ENCODE measurements around the gene NPB.

The NPB gene

DNA sequence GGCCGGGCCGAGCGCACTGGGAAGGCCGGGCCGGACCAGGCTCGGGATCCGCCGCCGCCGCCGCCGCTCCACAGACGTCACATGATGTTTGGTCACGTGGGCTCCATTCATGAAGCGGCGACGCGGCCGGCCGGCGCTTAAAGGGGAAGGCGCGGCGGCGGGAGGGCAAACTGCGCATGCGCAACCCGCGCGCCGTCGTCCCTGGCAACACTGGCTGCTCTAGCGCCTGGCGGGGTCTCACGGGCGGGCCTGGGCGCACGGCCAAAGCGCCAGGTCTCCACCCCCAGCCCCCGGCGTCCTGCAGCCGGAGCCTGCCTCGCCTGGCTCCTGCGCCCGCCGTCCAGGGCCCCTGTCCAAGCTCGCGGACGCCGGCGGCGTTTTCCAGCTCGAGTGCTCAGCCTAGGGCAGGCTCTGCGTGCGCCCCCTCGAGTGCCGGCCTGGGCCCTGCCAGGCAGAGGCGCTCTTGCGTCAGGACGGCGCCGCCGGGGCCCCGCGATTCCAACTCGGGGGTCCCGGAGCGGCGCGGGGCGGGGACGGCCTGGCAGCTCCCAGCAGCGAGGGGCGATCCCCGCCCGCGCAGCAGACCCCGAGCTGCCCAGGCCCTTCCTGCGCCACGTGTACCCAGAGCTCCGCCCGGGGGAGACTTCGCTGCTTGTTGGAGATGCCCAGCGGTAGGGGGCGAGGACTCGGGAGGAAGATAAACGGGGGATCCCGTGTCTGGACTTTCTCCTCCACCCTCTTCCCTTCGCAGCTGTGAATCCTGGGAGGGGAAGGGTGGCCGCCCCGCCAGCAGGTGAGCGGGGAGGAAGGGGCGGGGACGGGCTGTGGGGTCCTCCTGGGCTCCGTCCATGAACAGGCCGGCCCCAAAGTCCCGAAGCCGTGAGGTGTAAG is 25.9 kb downstream of the NPB start, which contains the start of gene MAFG:
MAFG (minus strand) TSS at position 83 of the 891 bp plus-strand sequence. CDS start 4,550 bp downstream, outside the sequence.
- peak; percentile 87 for DNase-seq

DNA sequence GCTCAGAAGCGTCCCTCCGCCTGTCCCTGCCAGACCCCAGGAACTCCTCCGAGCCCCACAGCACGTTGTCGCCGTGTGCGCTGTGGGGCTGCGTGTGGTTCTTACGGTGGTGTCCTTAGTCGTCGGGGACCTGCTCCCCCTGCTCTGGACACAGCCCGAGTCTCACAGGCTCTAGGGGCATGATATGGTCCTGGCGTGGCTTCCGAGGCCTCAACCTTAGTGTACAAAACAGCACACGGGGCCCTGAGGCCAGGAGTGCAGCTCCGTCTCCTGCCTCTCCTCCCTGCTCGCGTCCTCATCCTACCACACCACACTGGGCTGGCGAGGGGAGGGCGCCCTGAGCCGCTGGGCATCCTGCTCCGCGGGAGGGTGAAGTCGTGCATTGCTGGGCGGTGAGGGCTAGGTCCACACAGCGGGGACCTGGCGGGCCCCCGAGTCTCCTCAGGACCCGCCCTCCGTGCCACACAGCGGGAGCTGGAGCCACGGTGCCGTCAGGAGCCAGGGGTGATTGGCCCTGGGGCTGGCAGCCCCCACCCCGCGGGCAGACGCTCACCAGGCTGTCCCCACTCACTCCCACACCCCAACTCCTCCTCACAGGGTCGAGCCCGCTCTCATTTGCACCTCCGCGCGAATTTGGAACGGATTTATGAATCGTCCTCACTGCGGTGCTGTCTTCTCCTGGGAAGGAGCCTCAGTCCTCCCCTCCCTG is 26.7 kb downstream of the NPB start:
- DNase-seq: no peak

DNA sequence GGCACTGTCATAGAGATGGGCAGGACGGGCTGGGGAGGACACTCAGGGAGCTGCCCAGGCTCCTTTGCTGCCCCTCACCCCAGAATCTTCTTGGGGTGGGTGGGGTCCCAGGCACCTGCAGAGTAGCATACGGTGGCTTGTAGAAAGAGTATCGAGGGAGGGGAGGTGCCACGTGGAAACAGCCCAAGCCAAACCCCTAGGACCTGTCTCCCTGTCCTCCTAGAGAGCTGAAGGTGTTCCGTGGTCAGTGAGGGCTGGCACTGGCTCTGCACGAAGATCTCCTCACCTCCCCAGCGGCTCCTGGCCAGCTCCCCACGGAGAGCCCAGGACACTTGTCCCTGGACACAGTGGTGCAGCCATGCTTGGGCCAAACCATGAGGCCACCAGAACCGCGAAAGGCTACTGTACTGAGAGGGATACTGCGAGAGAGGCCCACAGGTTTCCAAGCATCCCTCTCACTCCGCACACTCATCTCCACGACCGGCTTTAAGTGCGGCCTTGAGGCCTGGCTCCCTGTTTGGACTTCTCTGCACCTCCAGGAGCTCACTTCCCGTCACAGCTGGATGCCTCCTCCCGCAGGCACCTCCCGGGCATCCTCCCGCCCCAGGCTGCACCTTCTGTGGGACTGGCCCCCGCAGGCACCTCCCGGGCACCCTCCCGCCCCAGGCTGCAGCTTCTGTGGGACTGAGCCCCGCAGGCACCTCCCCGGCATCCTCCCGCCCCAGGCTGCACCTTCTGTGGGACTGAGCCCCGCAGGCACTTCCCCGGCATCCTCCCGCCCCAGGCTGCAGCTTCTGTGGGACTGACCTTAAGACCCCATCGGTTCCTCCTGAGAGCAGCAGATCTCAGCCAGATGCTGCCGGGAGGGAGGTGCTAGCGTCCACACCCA is 27.5 kb downstream of the NPB start:
- no peak for DNase-seq

DNA sequence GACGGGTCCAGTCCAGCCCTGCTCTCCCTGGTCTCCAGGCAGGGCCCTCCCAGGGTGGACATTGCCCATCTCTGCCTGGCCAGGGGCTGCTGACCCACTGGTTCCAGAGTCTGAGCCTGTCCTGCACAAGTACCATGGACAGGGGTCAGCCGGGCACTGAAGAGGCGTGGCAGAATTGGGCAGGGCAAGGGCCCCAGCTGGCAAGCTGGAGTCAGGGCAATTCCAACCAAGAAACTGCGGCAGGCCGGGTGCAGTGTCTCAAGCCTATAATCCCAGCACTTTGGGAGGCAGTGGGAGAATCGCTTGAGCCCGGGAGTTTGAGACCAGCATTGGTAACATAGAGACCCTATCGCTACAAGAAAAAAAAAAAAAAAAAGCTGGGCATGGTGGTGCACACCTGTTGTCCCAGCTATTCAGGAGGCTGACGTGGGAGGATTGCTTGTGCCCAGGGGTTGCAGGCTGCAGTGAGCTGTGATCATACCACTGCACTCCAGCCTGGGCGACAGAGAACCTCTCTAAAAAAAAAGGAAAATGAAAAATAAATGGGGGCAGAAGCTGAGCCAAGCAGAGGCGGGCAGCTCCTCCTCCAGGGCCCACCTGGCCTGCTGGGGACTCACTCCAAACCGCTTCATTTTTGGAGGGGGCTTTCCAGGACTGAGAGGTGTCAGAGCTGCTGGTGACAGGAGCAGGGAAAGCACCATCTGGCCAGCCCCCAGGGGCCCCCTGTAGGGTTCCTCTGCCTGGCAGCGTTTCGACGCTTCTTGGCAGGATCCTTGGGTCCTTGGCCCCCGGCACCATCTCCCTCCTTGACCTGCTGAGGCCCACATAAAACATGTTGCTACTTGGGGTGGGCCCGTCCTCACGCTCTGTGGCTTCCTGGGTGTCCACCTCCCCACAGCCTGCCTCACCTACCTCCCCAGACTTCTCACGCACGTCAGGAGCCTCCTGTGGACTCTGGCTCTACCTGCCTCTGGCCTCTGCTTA is 28.4 kb downstream of the NPB start:
- DNase-seq: no peak

DNA sequence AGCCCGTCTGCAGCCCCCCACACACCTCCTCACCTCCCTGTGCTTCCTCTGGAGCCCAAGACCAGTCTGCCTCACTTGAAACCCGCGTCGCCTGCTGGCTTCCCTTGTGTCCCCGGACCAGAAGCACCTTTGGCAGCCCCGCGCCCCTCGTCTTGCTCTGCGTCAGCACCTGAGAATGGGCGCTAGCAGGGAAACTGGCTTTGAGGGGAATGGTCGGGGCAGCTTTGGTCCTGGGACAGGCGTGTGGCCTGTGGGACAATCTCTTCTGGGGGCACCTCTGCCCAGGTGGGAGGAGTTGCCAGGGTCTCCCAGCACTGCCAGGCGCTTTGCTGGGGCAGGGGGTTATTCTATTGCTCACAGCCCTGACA is 29.1 kb downstream of the NPB start:
- no peak for DNase-seq

DNA sequence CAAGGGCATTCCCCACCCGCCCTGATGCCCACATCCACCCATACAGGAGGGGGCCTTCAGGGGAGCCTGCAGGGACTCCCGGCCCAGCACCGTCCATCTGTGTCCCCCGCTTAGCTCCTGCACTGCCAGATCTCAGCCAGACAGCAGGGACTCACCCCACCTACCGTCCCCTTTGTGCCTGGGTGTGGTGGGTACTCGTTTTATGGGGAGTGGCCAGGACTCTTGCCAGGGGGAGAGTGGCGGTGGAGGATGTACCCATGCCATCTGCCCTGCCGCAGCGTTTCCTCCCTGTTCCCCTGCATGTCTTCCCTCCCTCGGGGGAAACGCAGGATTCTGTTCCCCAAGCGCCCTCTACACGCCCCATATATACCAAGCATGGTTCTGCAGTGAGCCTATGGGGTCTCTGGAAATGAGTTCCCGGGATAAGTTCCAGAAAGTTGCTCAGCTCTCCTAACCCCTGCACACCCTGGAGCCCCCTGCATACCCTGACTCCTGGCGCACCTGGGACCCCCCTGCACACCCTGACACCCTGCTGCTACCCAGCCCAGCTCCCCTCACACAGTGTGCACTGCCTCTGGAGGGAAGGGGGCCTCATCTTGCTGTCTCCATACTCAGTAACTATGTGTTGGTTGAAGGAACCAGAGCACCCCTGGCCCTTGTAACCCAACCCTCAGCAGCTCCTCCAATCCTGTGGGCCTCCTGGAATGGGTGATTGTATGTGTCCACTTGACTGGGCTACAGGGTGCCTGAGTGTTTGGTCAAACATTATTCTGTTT is 29.7 kb downstream of the NPB start:
- DNase-seq: no peak

DNA sequence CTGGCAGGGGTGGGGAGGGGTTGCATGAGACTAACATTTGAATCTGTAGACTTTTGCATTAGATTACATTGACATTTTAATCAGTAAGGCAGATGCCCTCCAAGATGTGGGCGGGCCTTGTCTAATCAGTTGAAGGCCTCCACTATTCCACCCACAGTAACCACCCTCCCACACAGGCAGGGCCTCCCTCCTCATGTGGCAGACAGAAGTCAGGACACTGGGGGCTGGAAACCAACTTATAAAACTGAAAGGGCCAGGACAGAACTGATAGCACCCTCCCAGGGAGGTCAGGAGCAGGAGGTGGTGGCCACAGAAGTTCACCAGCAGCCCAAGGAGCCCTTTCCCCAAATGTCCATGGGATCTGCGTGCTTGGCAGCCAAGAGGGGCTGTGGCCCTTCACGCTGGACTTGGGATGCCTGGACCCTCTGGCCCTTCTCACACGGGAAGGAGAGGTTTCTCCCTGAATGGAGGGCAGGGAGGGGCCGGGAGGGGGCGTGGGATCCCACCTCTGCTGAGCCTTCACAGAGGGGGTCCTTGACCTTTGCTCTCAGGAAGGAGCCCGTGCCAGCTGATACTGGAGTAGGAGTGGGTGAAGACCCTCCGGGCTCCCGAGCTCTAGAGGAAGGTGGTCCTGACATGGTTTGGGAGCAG is 30.4 kb downstream of the NPB start:
- no peak for DNase-seq

DNA sequence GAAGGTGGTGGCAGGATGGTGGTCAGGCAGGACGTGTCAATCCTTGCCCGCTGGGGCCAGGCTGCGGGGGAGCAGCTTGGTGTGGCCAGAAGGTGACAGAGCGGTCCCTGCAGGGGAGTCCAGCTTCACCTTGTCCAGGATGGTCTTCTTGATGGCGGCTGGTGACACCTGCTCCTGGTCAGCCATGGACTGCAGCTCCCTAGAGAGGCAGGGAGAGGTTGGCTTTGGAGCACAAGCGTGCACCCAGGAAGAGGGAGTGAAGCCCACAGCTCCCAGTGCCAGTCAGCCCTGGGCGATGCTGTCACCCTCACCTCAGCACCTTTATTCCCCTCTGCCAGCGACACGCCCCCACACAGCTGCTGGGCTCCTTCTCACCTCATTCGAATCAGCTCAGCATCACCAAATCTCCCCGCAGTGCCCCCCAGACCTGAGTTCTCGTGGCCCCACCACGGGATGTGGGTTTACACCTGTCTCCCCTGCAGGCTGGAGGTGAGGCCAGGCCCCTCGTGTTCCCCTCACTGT is 31.2 kb downstream of the NPB start:
- DNase-seq: no peak

DNA sequence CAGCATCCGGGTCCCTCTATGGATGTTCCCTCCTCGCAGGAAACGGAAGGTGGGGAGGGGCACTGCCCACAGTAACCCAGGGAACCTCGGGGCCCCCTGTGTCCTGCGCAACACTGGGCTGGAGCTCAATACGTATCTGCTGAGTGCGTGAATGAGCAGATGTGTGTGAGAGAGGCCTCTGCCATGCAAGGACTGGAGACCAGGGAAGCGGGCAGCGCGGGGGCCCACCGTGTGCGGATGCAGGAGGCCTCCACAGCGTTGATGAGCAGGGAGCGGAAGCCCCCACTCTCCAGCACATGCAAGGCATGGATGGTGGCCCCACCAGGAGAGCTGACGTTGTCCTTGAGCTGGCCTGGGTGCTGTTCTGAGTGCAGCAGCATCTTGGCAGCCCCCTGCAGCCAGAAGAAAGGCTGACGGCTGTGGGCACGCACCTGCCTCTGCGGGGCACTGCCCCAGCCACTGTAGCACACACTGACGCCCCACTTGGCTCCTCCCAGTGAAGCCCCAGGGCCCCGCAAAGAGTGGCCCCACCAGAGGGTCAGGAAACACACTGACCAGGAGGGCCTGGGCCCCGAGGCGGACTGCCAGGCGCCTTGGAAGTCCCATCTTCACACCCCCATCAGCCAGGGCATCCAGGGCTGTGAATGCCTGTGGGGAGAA is 32.2 kb downstream of the NPB start:
- DNase-seq: no peak

DNA sequence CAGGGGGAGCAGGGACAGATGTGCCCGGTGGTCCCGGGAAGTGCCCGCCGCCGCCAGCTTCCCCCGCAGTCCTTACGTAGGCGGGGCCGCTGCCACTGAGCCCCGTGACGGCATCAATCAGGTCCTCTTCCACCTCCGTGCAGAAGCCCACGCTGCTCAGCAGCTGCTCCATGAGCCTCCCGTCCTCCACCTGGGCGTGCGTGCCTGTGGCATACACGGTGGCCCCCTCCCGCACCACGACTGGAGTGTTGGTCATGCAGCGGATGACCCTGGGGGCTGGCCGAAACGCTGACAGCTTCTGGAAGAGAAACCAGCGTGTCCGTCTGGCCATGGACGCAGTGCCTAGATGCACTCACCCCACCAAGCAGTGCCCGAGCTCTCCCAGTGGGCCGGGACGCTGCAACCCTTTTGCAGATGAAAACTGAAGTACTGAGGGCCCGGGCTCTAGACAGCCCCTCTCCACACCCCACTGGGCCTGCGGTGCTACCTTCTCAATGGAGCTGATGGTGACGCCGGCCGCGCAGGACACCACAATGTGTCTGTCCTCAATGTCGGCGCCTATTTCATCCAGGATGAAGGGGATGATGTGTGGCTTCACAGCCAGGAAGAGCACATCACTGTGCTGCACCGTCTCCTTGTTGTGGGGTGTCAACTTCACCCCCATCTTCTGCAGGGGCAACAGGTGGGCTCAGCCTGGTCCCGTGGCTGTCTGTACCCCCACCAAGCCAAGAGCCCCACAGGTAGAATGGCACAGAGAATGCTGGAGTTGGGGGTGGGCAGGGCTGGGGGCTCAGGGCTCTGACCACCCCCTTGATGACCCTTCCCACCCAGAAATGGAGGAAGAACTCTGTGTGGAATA is 33.0 kb downstream of the NPB start:
- no peak for DNase-seq

DNA sequence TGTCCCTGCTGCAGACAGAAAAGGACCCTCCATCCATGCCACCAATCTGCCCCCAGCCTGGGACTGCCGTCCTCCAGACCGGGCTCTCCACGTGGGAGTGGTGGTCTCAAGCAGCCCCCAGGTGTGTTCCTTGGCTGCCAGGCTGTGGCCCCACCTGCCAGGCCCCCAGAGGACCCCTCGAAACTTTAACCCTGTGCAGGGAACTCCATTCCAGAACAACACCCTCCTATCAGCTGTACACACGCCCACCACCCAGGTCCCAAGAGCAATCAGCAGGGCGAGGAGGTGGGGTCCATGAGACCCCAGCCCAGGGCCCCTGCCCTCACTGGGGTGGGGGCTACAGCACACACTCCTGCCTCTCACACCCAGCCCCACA is 33.7 kb downstream of the NPB start:
- no peak for DNase-seq

DNA sequence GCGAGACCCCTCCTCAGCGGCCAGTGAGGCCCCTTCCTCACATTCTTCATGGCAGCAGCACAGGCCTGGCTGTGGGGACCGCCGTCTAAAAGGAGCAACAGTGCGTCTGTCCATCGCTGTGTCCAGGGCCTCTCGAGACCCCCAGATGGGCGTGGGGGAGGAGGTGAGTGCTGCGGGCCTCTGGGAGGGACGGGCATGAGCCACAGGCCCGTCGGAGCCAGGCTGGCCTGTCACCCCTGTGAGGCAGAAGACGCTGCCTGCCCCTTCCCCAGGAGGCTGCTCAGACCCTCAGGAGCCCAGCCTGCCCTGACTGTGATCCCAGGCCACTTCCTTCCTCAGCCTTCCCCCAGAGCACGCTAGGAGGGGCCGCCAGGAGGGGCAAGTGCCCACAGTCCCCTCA is 37.2 kb downstream of the NPB start:
- no peak for DNase-seq

DNA sequence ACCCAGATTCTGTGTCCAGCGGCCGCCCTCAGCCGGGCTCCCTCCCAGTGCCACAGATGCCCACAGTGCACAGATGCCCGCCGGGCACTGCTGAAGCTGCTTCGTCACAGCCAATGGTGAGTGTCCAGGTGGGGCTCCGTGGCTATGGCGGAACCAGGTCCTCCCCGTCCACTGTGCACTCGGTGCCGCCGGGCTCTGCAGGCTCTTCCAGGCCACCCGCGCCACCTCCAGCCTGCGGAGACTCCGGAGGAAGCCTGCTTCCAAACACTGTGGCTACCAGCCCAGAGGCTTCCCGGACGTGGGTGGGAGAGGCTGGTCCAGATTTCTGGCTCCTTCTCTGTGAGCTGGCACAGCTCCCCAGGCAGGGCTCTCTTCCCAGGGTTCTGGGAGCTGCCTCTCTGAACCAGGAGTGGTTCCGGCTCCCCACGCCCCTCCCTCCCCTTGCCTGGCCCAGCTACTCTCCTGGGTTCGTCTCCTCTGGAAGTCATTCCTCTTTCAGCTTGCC is 37.9 kb downstream of the NPB start:
- no peak for DNase-seq

DNA sequence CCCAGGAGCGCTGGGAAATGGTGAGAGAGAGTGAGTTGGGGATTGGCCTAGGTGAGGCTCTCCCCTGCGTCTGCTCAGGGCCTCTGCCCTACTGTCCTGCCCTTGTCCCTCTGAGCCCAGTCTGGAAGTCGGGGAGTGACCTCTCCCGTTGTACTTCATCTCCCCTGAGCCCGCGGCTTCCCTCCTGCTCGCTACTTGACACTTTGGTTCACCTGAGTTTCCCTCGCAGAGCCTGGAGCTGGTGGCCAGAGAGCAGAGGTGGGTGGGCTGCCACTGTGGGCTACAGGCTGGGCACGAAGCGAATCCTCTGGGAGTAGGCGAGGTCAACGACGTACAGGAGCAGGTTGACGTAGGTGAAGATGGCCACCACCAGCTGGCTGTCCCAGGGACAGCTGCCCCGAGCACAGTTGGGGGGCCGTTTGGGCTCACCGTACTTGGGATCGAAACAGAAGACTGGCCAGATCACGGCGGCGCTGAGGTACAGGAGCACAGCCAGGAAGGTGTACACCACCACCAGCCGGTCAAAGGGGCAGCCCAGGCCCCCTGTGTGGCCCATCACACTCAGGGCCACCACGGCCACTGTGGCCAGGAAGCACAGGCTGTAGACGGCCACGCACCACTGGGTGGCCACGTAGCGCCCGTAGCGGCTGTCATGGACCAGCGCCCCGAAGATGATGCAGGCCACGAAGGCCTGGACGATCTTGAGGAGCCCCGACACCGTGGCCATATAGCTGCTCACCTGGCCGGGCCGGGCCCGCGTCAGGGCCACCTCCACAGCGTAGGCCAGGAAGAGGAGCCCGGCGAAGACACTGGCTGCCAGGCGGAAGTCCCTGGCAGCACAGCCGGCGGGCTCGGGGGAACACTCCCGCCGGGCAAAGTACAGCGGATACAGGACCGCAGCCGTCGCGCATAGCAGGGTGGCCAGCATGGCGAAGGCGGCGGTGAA is 38.8 kb downstream of the NPB start:
- no peak for DNase-seq

DNA sequence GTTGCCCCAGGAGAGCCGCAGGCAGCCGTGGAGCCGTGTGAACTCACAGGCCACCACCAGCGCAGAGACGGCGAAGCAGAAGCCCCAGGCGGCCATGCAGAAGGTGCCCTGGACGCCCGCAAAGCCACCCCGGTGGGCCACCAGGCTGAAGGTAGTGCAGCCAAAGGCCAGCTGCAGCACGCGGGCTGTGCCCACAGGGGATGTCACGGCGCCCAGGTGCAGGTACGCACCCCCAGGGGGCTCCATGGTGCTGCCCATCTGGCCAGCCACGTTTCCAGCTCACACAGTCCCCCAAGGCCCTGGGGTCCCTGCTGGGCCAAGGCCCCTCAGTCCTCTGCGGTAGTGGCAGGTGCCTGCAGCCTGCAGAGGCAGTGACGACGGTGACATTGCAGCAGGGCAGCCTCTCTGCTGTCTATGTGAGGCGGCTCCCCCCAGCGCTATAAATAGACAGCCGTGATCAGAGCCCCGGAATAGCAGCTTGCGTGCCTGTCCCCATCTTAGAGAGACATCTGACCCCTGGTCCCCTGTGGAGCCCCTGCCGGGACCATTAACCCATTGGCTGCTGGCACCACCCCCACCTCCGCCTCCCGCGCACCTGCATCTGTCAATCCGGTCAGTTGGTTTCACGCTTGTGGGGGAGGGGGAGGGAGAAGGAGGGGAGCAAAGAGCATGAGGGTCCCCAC is 39.6 kb downstream of the NPB start:
- DNase-seq: no peak

DNA sequence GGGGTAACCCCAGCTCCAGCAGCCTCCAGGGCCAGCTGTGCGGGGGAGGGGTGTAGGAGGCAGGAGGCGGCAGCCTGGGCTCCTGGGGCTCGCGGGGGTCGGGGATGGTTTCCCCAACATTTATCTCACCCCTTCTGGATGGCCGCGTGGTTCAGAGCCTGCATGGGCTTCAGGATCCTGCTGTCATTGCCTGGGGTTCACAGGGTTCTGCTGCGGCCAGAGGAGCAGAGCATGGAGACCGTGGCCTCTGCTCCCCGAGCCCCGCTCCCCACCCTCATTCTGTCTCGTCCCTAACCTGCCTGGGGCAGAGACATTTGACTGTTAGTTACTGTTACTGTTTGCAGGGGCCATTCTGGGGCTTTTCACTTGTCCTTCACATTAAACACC is 40.1 kb downstream of the NPB start:
- no peak for DNase-seq

DNA sequence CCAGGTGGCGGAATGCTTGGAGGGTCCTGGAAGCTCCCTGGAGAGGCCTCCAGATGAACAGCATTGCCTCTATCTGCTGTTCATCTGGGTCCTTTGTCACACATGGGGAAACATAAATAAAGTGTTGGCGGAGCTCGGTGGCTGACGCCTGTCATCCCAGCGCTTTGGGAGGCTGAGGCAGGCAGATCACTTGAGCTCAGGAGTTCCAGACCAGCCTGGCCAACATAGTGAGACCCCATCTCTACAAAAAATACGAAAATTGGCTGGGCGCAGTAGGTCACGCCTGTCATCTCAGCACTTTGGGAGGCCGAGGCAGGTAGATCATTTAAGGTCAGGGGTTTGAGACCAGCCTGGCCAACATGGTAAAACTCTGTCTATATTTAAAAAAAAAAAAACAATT is 42.8 kb downstream of the NPB start:
- DNase-seq: no peak

All from kidney glomerular epithelial cell (primary cell).